HUDEP-2 (cell line): Measurements from ENCODE around the gene NUTM2E.
"Not testable (repeated sequence)": the region's sequence is repeated elsewhere in the genome, so short reads cannot be mapped to it uniquely, and the experiment has no call there.

Experiments
- DNase-seq, 76 experiments: peaks; one replicate each; lab custom pipeline; 2025; ENCODE audit not compliant: unreplicated experiment in 76 of 76; lab: John Stamatoyannopoulos, UW

Gene NUTM2E

DNA sequence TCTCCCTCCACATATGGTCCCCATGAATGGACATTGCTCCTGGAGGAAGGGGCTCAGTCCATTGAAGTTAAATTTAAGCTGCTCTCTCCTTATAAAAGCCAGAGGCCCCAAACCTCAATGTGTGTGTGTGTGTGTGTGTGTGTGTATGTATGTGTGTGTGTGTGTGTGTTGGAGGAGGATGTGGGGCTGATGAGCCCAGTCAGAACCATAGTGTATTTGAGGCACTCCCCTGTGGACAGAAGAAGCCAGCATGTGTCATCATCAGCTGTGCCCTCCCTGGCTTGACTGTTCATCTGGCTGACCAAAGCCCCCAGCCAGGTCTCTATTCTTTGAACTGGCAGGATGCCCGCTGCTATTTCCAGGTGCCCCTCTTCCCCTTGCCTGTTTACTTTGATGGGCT is 35.7 kb downstream of the NUTM2E start:
- DNase-seq: not testable (repeated sequence)

DNA sequence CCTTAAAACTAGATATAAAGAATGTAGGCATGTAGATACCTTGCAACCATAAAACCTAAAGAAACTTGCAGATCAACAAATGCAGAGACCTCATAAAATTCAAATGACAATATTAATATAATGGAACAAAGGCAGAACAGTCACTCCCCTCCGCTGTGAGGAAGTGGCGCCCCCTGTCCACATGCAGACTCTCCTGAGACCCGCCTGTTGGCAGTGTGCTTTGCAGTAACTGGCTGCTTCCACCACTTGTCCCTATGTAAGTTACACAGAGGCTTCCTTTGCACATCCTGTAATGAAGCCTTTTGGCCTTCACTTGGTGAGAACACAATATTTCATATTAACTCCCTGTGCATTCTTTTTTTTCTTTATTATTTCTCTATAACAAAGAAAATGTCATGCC is 36.3 kb downstream of the NUTM2E start:
- not testable (repeated sequence) for DNase-seq

DNA sequence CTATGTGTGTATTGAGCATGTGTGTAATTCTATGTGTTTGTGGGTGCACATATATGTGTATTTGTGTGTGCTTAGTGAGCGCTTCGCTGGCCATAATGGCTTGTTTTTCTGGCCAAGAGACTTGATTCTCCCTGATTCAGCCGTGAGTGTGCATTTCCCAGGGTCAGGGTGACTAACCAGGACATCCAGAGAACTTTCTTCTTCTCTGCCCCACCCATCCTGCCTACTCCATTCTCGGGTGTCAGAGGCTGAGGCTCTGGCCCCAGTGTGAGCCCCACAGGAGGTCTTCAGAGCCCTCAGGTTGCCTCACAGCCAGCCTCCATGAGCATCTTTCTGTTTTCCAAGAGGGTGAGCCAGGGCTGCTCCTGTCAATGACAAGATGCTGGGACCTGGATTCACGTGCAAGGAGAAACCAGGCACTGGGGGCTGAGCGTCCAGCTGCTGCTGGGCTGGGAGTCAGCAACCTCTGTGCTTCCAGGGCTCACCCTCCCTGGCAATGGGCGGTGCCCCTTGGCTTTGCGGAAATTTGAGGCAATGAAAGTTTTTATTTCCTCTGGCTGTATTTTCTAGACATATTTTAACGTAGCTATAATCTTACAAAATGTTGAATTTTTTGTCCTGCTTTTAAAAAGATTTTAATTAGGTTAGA is 40.5 kb downstream of the NUTM2E start:
- DNase-seq: not testable (repeated sequence)

- DNase-seq: not testable (repeated sequence)
Observed at GRCh38 chr10:79868023-79868422, 41.5 kb downstream of the NUTM2E start.

GRCh38 chr10:79869439-79870097 is 43.0 kb downstream of the NUTM2E start:
- peak in 1 of 76 experiments; percentile 8 for DNase-seq

DNA sequence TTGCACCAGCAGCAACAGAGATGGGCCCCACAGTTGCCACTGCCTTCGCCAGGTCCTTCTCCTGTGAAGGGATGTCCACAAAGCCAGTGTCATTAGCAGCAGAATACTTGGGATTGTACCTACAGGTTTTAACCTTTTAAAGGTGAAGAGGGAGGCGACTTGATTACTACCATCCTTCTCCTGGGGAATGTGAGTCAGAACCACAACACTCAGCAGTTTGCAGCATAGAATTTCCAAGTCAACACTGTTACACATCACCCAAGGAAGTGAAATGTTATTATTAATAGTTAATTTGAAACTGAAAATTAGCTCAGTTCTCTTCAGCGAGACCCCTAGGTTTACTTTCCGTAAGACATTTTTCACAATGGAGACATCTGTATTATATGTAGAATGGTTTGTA is 45.2 kb downstream of the NUTM2E start:
- not testable (repeated sequence) for DNase-seq
